Smooth muscle cell (in vitro differentiated cells): ENCODE results near the gene FOCAD. TPM values are rescaled to one million over a fixed set of nuclear protein-coding genes. Genes with fewer than 3 reads are reported as not detected.

Source experiments
- DNase-seq: peaks from one replicate; lab custom pipeline; 2025; ENCODE audit not compliant: unreplicated experiment; lab: John Stamatoyannopoulos, UW
- H2AFZ ChIP-seq: fragments of 200-600 bp; sonication (generic); 2 replicates; pipeline ENCODE4 v1.6.0; 2016; ENCODE audit warnings: antibody characterized with exemption, low read depth, mild to moderate bottlenecking
- H3F3A ChIP-seq: fragments of 200-600 bp; sonication (generic); 2 replicates; pipeline ENCODE4 v1.6.0; 2017; ENCODE audit warnings: antibody characterized with exemption, low read depth
- H3K27ac ChIP-seq: fragments of 200-600 bp; sonication (generic); 2 replicates; pipeline ENCODE4 v1.5.1; 2016; ENCODE audit warnings: low read depth, mild to moderate bottlenecking
- H3K27me3 ChIP-seq: fragments of 200-600 bp; sonication (generic); 2 replicates; pipeline ENCODE4 v1.6.1; 2016; ENCODE audit warnings: low read depth, mild to moderate bottlenecking
- H3K36me3 ChIP-seq: fragments of 200-600 bp; sonication (generic); 2 replicates; pipeline ENCODE4 v1.5.1; 2016; ENCODE audit warnings: low read depth
- H3K4me1 ChIP-seq: fragments of 200-600 bp; sonication (generic); 2 replicates; pipeline ENCODE4 v1.5.1; 2016; ENCODE audit warnings: low read depth
- H3K4me2 ChIP-seq: fragments of 200-600 bp; sonication (generic); 2 replicates; pipeline ENCODE4 v1.6.0; 2016; ENCODE audit warnings: mild to moderate bottlenecking
- H3K4me3 ChIP-seq: fragments of 200-600 bp; sonication (generic); 2 replicates; pipeline ENCODE4 v1.5.1; 2016; ENCODE audit warnings: mild to moderate bottlenecking
- H3K79me2 ChIP-seq: fragments of 200-600 bp; sonication (generic); 2 replicates; pipeline ENCODE4 v1.6.0; 2016; ENCODE audit warnings: low read depth, mild to moderate bottlenecking
- H3K9ac ChIP-seq: fragments of 200-600 bp; sonication (generic); 2 replicates; pipeline ENCODE4 v1.6.0; 2016; ENCODE audit warnings: low read depth
- H3K9me3 ChIP-seq: fragments of 200-600 bp; sonication (generic); replicated peaks from 2 replicates; pipeline ENCODE4 v1.5.1; 2016; ENCODE audit warnings: low read depth
- H4K20me1 ChIP-seq: fragments of 200-600 bp; sonication (generic); 2 replicates; pipeline ENCODE4 v1.6.0; 2016; ENCODE audit warnings: low read depth
- WGBS: methylation state at CpG from one replicate; pipeline ENCODE4 v1.1.7; 2016; ENCODE audit warnings: low lambda C conversion rate; 5-methylcytosine and 5-hydroxymethylcytosine counted together
- polyA plus RNA-seq: library from polyadenylated mRNA; unstranded; fragments of >200 nt; fragmentation: Nextera tagmentation; extraction: Ambion mirVana; gene quantifications from 2 replicates; pipeline ENCODE4 v1.2.1, GENCODE V29; 2016
- total RNA-seq: library from RNA; depleted of rRNA; stranded (reverse); fragments of >200 nt; gene quantifications from 2 replicates; pipeline ENCODE4 v1.2.3, GENCODE V29; 2014
- TF ChIP-seq, protein P1 (sequence below): fragments of 200-600 bp; sonication (generic); IDR thresholded peaks from 2 replicates; pipeline ENCODE4 v1.5.1; 2017; ENCODE audit warnings: borderline replicate concordance, mild to moderate bottlenecking, antibody characterized with exemption; ENCODE audit not compliant: insufficient read depth, poor library complexity, severe bottlenecking

Gene FOCAD
- total and polyA plus RNA-seq, 2 experiments from 2014 or later: 31.0 to 106 TPM

DNA sequence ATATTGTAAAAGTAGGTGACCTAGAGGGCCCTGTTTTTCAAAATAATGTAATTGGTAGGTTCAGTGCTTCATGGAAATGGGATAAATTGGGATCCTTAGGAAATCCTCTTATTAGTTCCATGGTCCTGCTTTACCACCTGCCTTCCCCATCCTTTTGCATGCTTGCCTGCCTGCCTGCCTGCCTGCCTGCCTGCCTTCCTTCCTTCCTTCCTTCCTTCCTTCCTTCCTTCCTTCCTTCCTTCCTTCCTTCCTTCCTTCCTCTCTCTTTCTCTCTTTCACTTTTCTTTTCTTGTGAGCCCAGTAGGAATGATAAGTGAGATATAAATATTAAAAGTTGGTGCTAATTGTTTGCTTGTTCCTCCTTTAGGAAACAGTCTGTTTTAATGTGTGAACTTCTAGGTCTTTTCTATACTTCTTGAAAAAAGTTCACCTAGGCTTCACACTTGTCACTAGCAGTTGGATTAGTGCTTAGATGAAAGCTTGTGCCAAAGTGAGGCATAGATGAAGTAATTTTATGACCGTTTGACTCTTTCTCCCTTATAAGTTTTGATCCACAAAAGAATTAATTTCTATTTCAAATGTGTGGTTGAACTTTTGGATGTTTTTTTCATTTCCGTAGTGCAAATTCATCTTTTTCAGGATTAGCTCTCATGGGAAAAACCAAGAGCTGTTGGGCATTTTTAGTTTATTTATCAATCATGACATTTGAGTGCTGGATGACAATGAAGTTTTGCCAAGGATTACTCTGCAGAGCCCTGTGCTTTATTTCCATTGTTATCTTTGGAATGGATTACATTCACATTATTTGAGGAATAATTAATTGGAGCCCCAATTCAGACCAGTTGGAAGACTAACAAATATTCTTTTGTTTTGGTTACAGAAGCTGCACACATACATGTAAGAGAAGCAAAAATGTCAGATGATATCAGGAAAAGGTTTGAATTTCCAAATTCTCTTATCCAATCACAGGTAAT is 30.7 kb downstream of the FOCAD start:
- TF ChIP-seq, protein P1, sequence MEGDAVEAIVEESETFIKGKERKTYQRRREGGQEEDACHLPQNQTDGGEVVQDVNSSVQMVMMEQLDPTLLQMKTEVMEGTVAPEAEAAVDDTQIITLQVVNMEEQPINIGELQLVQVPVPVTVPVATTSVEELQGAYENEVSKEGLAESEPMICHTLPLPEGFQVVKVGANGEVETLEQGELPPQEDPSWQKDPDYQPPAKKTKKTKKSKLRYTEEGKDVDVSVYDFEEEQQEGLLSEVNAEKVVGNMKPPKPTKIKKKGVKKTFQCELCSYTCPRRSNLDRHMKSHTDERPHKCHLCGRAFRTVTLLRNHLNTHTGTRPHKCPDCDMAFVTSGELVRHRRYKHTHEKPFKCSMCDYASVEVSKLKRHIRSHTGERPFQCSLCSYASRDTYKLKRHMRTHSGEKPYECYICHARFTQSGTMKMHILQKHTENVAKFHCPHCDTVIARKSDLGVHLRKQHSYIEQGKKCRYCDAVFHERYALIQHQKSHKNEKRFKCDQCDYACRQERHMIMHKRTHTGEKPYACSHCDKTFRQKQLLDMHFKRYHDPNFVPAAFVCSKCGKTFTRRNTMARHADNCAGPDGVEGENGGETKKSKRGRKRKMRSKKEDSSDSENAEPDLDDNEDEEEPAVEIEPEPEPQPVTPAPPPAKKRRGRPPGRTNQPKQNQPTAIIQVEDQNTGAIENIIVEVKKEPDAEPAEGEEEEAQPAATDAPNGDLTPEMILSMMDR: no peak
- H3K27ac ChIP-seq: no peak overlapping the region
- peaks cover 43% of the 10 kb centered on the region for H4K20me1 ChIP-seq
- no peaks in the 10 kb centered on the region for H3K4me1 ChIP-seq
- no peaks in the 10 kb centered on the region for H3K9me3 ChIP-seq
- no peaks in the 10 kb centered on the region for H3F3A ChIP-seq
- no peak overlapping the region for H3K4me2 ChIP-seq
- H3K27me3 ChIP-seq: no peaks in the 10 kb centered on the region
- peaks cover 14% of the 10 kb centered on the region for H3K79me2 ChIP-seq
- WGBS: 96% methylated on average over 2 of the region's 2 CpGs
- H3K36me3 ChIP-seq: no peaks in the 10 kb centered on the region
- no peak overlapping the region for H3K9ac ChIP-seq
- no peak overlapping the region for H2AFZ ChIP-seq
- DNase-seq: no peak
- H3K4me3 ChIP-seq: no peak overlapping the region

DNA sequence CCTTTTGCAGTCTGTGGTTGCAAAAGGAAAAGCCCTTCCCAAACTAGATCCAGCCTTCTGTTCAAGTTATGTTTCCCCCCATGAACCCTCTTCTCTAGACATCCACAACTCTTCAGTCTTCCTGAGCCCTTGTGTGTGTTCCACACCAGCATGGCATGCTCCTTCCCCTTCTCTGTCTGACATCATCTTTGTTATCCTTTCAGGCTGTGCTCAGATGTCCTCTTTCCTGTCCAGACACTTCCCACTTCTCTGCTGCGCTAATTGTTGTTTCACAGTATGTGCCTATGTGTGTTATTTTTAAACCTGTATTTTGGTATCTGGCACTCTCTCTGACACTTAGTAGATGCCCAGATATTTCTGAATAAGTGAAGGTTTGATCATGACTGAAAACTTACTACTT is 38.2 kb downstream of the FOCAD start:
- 82% methylated on average over 1 of the region's 1 CpG for WGBS
- no peaks in the 10 kb centered on the region for H3K79me2 ChIP-seq
- no peaks in the 10 kb centered on the region for H3F3A ChIP-seq
- H3K9ac ChIP-seq: no peak overlapping the region
- no peaks in the 10 kb centered on the region for H3K4me1 ChIP-seq
- no peaks in the 10 kb centered on the region for H3K9me3 ChIP-seq
- H3K4me3 ChIP-seq: no peak overlapping the region
- TF ChIP-seq, protein P1: no peak
- H3K36me3 ChIP-seq: peaks cover 17% of the 10 kb centered on the region
- H3K27me3 ChIP-seq: no peaks in the 10 kb centered on the region
- H3K27ac ChIP-seq: no peak overlapping the region
- no peaks in the 10 kb centered on the region for H4K20me1 ChIP-seq
- no peak overlapping the region for H2AFZ ChIP-seq
- no peak overlapping the region for H3K4me2 ChIP-seq
- no peak for DNase-seq

DNA sequence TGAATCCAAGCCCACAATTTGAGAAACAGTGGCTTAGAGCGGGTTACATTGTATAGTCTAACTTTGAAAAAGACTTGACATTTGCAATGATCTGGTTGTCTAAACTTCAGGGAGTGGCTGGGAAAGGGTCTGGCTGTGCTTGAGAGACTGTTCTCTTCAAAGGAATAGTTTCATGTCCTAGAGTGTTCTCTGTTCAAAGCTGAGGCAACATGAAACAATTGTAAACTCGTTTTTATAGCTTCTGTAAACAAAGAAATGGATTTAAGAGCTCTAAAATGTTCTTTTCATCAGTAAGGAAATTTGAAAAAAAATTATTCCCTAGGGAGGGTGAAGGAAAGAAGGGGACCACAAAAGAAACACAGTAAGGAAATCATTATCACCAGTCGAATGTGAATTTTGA is 41.6 kb downstream of the FOCAD start:
- H3K27me3 ChIP-seq: no peaks in the 10 kb centered on the region
- no peak overlapping the region for H3K9ac ChIP-seq
- H3K9me3 ChIP-seq: no peaks in the 10 kb centered on the region
- no peak overlapping the region for H3K4me3 ChIP-seq
- no peaks in the 10 kb centered on the region for H3F3A ChIP-seq
- H3K4me1 ChIP-seq: no peaks in the 10 kb centered on the region
- TF ChIP-seq, protein P1: no peak
- H4K20me1 ChIP-seq: no peaks in the 10 kb centered on the region
- H3K27ac ChIP-seq: no peak overlapping the region
- DNase-seq: no peak
- H3K79me2 ChIP-seq: no peaks in the 10 kb centered on the region
- WGBS: 77% methylated on average over 3 of the region's 3 CpGs
- peaks cover 10% of the 10 kb centered on the region for H3K36me3 ChIP-seq
- no peak overlapping the region for H3K4me2 ChIP-seq
- H2AFZ ChIP-seq: no peak overlapping the region
